CD8-positive, alpha-beta memory T cell (primary cell): ENCODE measurements around the gene KIF26A. TPM values are rescaled to one million over a fixed set of nuclear protein-coding genes. Genes with fewer than 3 reads are reported as not detected.

ENCODE experiments used
- CTCF ChIA-PET: fragments of 350-600 bp; sonication (Branson Sonifier 250); formaldehyde crosslinking; loops from one replicate; lab custom pipeline; 2021; ENCODE audit warnings: antibody characterized with exemption; lab: Charles Lee
- POLR2A ChIA-PET: fragments of 350-600 bp; sonication (Branson Sonifier 250); formaldehyde crosslinking; loops from one replicate; lab custom pipeline; 2021; ENCODE audit warnings: antibody characterized with exemption; lab: Charles Lee
- DNase-seq, 5 donors: peaks; one replicate each; pipeline versions ENCODE4 v3.0.0 to v3.0.0-alpha.2; 2020 to 2022; ENCODE audit warnings: mixed read lengths in 1 of 5
- H3K27ac ChIP-seq: one replicate; pipeline ENCODE4 v1.7.0; 2013; ENCODE audit warnings: low read depth, mild to moderate bottlenecking, low read length, moderate library complexity
- H3K27me3 ChIP-seq: 2 replicates; pipeline ENCODE4 v1.7.0; 2013; ENCODE audit warnings: low read length, mild to moderate bottlenecking; ENCODE audit not compliant: insufficient read depth, poor library complexity, severe bottlenecking
- H3K36me3 ChIP-seq: 2 replicates; pipeline ENCODE4 v1.7.0; 2013; ENCODE audit warnings: mild to moderate bottlenecking, low read length, moderate library complexity; ENCODE audit not compliant: insufficient read depth
- H3K4me1 ChIP-seq: 2 replicates; pipeline ENCODE4 v1.7.0; 2013; ENCODE audit warnings: mild to moderate bottlenecking, low read length, moderate library complexity; ENCODE audit not compliant: insufficient read depth
- H3K4me3 ChIP-seq: 2 replicates; pipeline ENCODE4 v1.7.0; 2013; ENCODE audit warnings: mild to moderate bottlenecking, low read length
- H3K9me3 ChIP-seq: 2 replicates; pipeline ENCODE4 v1.7.0; 2013; ENCODE audit warnings: mild to moderate bottlenecking, low read length
- H3K27ac Mint-ChIP-seq, 8 donors: one replicate each; pipeline ENCODE4 v1.8.0; 2020 to 2021; ENCODE audit warnings: mixed read lengths in 8 of 8, mild to moderate bottlenecking in 6 of 8, inconsistent platforms in 3 of 8, moderate library complexity in 3 of 8
- H3K27me3 Mint-ChIP-seq, 2 donors: one replicate each; pipeline ENCODE4 v1.8.0; 2020 to 2021; ENCODE audit warnings: mixed read lengths in 2 of 2, mild to moderate bottlenecking in 1 of 2, moderate library complexity in 1 of 2
- H3K36me3 Mint-ChIP-seq, 3 donors: one replicate each; pipeline ENCODE4 v1.8.0; 2020 to 2021; ENCODE audit warnings: mixed read lengths in 3 of 3, inconsistent platforms in 1 of 3, mild to moderate bottlenecking in 1 of 3
- H3K4me1 Mint-ChIP-seq, 3 donors: one replicate each; pipeline ENCODE4 v1.8.0; 2020 to 2021; ENCODE audit warnings: mixed read lengths in 3 of 3, inconsistent platforms in 1 of 3, mild to moderate bottlenecking in 1 of 3
- H3K4me3 Mint-ChIP-seq, 7 donors: one replicate each; pipeline ENCODE4 v1.8.0; 2020 to 2021; ENCODE audit warnings: mixed read lengths in 7 of 7, mild to moderate bottlenecking in 6 of 7, moderate library complexity in 4 of 7, inconsistent platforms in 2 of 7
- H3K9me3 Mint-ChIP-seq, 5 donors: one replicate each; pipeline ENCODE4 v1.8.0; 2020 to 2022; ENCODE audit warnings: mixed read lengths in 5 of 5, mild to moderate bottlenecking in 3 of 5, moderate library complexity in 2 of 5, inconsistent platforms in 1 of 5
- polyA plus RNA-seq: library from polyadenylated mRNA; unstranded; fragments of 300-500 nt; fragmentation: Illumina TruSeq; gene quantifications from one replicate; pipeline ENCODE4 v1.2.3, GENCODE V29; 2021
- total RNA-seq, 2 experiments: library from RNA; stranded (reverse); gene quantifications; one replicate each; pipeline ENCODE4 v1.2.3, GENCODE V29; 2021

The KIF26A gene
- total and polyA plus RNA-seq, 3 experiments from 2014 or later = 0.15 to 0.20 TPM; not detected in 1

DNA sequence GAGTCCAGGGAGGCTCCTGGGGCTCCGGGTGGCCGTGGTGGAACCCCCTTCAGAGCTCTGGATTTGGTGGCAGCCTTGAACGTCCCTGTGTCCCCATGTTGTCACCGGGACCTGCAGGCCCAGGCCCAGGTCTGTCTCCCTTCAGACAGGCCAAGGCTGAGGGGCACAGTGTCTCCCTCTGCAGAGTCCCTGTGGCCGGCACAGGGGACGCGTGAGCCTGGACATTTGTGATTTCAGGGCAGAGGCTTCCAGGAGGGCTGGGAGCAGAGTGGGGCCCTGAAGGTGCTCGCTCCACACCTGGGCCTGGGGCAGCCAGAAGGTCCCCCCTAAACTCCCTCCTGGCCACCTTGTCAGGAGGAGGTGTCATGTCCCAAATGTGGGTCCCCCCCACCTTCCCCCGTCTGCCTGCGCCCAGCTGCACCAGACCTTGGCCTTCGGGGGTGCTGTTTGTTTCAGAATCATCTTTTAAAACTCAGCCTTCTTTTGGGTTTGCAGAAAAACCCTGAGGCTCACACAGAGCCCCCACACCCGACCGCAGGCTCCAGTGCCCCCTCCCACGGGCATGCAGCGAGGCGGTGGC is 47.6 kb downstream of the KIF26A start:
- Mint-ChIP-seq H3K4me1 (no peaks in the 10 kb centered on the region), H3K27me3 (peaks cover 2% of the 10 kb centered on the region in 2 donors), H3K27ac (no peak overlapping the region), H3K36me3 (no peaks in the 10 kb centered on the region), H3K9me3 (no peaks in the 10 kb centered on the region), H3K4me3 (no peak overlapping the region)
- no peak overlapping the region for H3K4me3 ChIP-seq
- POLR2A ChIA-PET = no interaction called here
- H3K27me3 ChIP-seq = no peaks in the 10 kb centered on the region
- H3K27ac ChIP-seq = no peak overlapping the region
- DNase-seq = no peak
- CTCF ChIA-PET = no interaction called here
- no peaks in the 10 kb centered on the region for H3K36me3 ChIP-seq
- H3K9me3 ChIP-seq = no peaks in the 10 kb centered on the region
- H3K4me1 ChIP-seq = no peaks in the 10 kb centered on the region

GRCh38 chr14:104186575-104186974 is 48.2 kb downstream of the KIF26A start:
- Histone ChIP-seq H3K36me3 (no peaks in the 10 kb centered on the region), H3K4me1 (no peaks in the 10 kb centered on the region), H3K27me3 (no peaks in the 10 kb centered on the region), H3K27ac (no peak overlapping the region), H3K4me3 (no peak overlapping the region), H3K9me3 (no peaks in the 10 kb centered on the region)
- no peak overlapping the region for H3K27ac Mint-ChIP-seq
- DNase-seq = no peak
- no peaks in the 10 kb centered on the region for H3K4me1 Mint-ChIP-seq
- no peaks in the 10 kb centered on the region for H3K9me3 Mint-ChIP-seq
- ChIA-PET CTCF (no interaction called here), POLR2A (no interaction called here)
- H3K36me3 Mint-ChIP-seq = no peaks in the 10 kb centered on the region
- peaks cover 0 to 2% of the 10 kb centered on the region in 2 donors for H3K27me3 Mint-ChIP-seq
- H3K4me3 Mint-ChIP-seq = no peak overlapping the region

DNA sequence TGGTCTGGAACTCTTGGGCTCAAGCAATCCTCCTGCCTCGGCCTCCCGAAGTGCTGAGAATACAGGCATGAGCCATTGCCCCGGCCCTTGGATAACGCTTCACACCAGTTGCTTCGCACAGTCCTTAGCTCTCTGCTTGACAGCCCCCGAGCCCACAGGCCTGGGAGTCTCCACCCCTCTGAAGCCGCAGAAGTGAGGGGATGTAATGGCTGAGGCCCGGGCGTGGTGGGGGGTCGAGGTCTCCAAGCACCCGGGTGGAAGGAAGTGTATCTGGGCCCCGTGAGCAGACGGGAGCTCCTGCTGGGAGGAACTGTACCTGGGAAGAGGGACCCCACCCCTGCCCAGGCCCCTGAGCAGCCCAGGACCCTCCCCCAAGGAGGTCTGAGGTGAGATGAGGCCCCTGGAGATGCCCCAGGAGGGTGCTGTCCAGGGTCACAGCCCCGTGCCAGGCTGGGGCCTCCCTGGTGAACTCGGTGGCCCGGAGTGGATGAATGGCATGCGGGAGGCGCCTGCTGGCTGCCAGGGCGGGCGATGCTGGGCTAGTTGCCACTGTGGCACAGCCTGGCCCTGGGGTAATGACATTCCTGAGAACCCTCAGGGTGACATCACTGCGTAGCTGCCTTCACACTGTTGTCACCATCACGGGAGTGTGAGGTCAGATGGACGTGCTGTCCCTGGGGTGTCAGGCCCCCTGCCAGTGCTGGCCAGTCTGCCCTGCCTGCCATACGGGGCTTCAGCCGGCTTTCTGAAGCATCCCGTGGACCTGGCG is 48.9 kb downstream of the KIF26A start:
- Histone ChIP-seq H3K27me3 (no peaks in the 10 kb centered on the region), H3K4me1 (no peaks in the 10 kb centered on the region), H3K27ac (no peak overlapping the region), H3K9me3 (no peaks in the 10 kb centered on the region), H3K36me3 (no peaks in the 10 kb centered on the region), H3K4me3 (no peak overlapping the region)
- no peaks in the 10 kb centered on the region for H3K9me3 Mint-ChIP-seq
- DNase-seq = no peak
- peaks cover 0 to 2% of the 10 kb centered on the region in 2 donors for H3K27me3 Mint-ChIP-seq
- H3K4me1 Mint-ChIP-seq = no peaks in the 10 kb centered on the region
- no peaks in the 10 kb centered on the region for H3K36me3 Mint-ChIP-seq
- POLR2A ChIA-PET = no interaction called here
- no peak overlapping the region for H3K27ac Mint-ChIP-seq
- CTCF ChIA-PET = no interaction called here
- H3K4me3 Mint-ChIP-seq = no peak overlapping the region

GRCh38 chr14:104187931-104188726 is 49.7 kb downstream of the KIF26A start:
- Mint-ChIP-seq H3K27ac (no peak overlapping the region), H3K4me1 (no peaks in the 10 kb centered on the region), H3K27me3 (peaks cover 0 to 2% of the 10 kb centered on the region in 2 donors), H3K4me3 (no peak overlapping the region), H3K36me3 (no peaks in the 10 kb centered on the region), H3K9me3 (no peaks in the 10 kb centered on the region)
- H3K9me3 ChIP-seq = no peaks in the 10 kb centered on the region
- no peaks in the 10 kb centered on the region for H3K4me1 ChIP-seq
- POLR2A ChIA-PET = no interaction called here
- no peak overlapping the region for H3K4me3 ChIP-seq
- H3K36me3 ChIP-seq = no peaks in the 10 kb centered on the region
- no peak overlapping the region for H3K27ac ChIP-seq
- no peaks in the 10 kb centered on the region for H3K27me3 ChIP-seq
- CTCF ChIA-PET = no interaction called here
- no peak for DNase-seq

- H3K27ac ChIP-seq = no peak overlapping the region
- DNase-seq = no peak
- H3K4me1 Mint-ChIP-seq = no peaks in the 10 kb centered on the region
- no peaks in the 10 kb centered on the region for H3K4me1 ChIP-seq
- no peaks in the 10 kb centered on the region for H3K36me3 ChIP-seq
- H3K27ac Mint-ChIP-seq = no peak overlapping the region
- CTCF ChIA-PET = no interaction called here
- H3K27me3 Mint-ChIP-seq = peaks cover 0 to 2% of the 10 kb centered on the region in 2 donors
- H3K4me3 Mint-ChIP-seq = no peak overlapping the region
- H3K27me3 ChIP-seq = no peaks in the 10 kb centered on the region
- H3K36me3 Mint-ChIP-seq = no peaks in the 10 kb centered on the region
- no peak overlapping the region for H3K4me3 ChIP-seq
- H3K9me3 ChIP-seq = no peaks in the 10 kb centered on the region
- H3K9me3 Mint-ChIP-seq = no peaks in the 10 kb centered on the region
- POLR2A ChIA-PET = no interaction called here
These were observed 50.5 kb downstream of the KIF26A start for GRCh38 chr14:104188727-104189400.

GRCh38 chr14:104189629-104190335 is 51.4 kb downstream of the KIF26A start:
- peaks cover 0 to 1% (median 0%) of the 10 kb centered on the region in 3 donors for H3K4me1 Mint-ChIP-seq
- H3K4me1 ChIP-seq = no peaks in the 10 kb centered on the region
- H3K4me3 ChIP-seq = no peak overlapping the region
- H3K27ac Mint-ChIP-seq = no peak overlapping the region
- no peak for DNase-seq
- no peaks in the 10 kb centered on the region for H3K36me3 Mint-ChIP-seq
- no peak overlapping the region for H3K4me3 Mint-ChIP-seq
- H3K36me3 ChIP-seq = no peaks in the 10 kb centered on the region
- no peak overlapping the region for H3K27ac ChIP-seq
- no peaks in the 10 kb centered on the region for H3K9me3 ChIP-seq
- peaks cover 4 to 6% of the 10 kb centered on the region in 2 donors for H3K27me3 Mint-ChIP-seq
- ChIA-PET CTCF (no interaction called here), POLR2A (no interaction called here)
- no peaks in the 10 kb centered on the region for H3K9me3 Mint-ChIP-seq
- no peaks in the 10 kb centered on the region for H3K27me3 ChIP-seq

DNA sequence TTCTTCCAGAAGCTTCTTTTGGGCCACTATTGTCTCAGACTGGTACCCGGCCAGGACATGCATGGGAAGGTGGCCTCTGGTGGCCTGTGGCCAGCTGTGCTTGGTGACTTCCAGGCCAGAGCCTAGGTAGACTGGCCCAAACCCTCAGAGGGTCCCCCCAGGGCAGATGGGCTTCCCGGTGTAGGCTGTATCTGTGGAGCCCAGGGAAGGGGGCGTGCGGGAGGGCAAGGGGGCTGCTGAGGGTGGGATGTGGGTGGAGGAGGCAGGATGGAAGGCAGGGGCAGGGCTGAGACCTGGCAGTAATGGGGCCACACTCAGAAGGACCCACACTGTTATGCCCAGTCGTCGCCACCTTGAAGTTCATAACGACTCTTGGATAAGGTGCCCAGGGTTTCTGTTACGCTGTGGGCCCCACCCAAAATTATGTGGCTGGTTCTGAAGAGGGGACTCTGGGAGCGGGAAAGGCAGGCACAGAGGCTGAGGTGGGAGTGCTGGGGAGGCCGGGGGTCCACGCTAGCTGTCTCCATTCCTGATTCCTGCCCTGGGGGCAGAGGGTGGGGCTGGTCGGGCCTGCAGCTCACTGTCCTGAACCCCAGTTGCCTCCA is 52.1 kb downstream of the KIF26A start:
- H3K4me1 Mint-ChIP-seq = peaks cover 0 to 1% (median 0%) of the 10 kb centered on the region in 3 donors
- H3K36me3 ChIP-seq = no peaks in the 10 kb centered on the region
- CTCF ChIA-PET = no interaction called here
- no peak overlapping the region for H3K4me3 Mint-ChIP-seq
- no peaks in the 10 kb centered on the region for H3K9me3 ChIP-seq
- H3K4me1 ChIP-seq = no peaks in the 10 kb centered on the region
- H3K27me3 Mint-ChIP-seq = peaks cover 4 to 6% of the 10 kb centered on the region in 2 donors
- no peak for DNase-seq
- H3K36me3 Mint-ChIP-seq = no peaks in the 10 kb centered on the region
- no peaks in the 10 kb centered on the region for H3K27me3 ChIP-seq
- no peak overlapping the region for H3K4me3 ChIP-seq
- POLR2A ChIA-PET = no interaction called here
- H3K27ac ChIP-seq = no peak overlapping the region
- H3K9me3 Mint-ChIP-seq = no peaks in the 10 kb centered on the region
- H3K27ac Mint-ChIP-seq = no peak overlapping the region
